CD4-positive, alpha-beta T cell treated with Interleukin-12 subunit alpha and Interleukin-12 subunit beta, for 1 hour (primary cell): ENCODE results near the gene SLC9A3.
A peak's percentile ranks its signal among the peaks of the same experiment; 100 is the strongest.

Experiments
- DNase-seq: peaks from one replicate; pipeline ENCODE4 v3.0.0-alpha.2; 2020

Gene SLC9A3

DNA sequence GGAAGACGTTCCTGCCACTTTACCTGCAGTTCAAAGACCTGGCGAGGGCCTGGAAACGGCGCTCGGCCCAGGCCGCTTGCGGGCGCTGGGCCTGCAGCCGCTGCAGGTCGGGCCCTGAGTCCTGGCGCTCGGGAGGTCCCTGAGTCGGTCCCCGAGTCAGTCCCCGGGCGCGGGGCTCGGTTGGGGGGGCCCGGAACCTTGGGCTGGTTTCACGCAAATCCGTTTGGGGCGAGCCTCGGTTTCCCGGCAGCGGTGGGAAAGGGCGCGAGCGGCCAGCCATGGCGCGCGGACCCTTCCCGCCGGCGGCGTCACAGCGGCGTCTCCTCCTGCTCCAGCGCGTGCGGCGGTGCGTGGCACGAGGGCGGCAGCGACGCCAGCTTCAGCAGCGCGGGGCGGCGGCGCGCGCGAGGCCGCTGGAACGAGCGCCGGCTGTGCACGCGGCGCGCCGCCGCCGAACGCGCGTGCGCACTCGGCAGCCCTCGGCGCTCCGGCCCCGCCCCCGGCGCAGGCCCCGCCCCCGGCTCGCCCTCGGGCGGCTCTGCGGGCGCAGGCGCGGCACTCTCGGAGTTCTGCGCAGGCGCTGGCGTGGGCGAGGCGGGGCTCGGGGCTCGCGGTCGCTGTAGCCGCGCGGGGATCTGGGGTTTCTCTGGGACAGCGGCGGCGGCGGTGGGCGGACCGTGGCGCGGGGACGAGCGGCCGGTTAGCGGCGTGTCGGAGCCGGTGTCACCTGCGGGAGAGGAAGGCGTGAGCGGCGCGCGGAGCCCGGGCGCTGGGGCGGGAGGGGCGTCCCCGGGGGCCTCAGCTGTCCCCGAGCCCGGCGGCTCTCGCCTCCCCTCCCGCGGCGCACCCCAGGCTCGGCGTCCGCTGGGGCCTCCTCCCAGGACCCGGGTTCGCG is 51.3 kb downstream of the SLC9A3 start:
- peak; percentile 90 for DNase-seq

DNA sequence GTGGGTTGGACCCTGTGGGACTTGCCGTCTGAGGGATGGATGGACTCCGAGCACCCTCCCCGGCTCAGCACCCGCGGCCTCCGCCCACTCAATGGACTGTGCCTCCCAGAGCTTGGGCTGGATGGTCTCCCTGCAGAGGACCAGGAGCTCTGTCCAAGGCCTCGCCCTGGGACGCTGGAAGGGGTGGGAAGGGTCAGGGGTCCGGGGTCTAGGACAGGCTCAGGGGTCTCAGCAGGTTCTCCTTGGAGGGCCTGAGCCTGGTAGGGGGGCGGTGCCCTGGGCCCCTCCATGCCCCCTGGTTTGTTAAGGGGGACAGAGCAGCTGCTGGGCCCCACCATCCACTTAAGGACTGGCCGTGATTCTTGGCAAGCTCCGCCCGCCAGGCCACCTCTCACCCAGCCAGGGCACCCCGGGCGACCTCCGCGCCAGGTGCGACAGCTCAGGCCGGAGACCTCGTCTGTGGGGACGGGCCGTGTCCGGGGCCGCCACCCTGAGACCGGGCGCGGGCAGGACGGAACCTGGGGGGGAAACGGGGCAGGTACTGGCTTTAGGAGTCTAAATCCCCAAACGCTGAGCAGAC is 52.1 kb downstream of the SLC9A3 start:
- DNase-seq, result no peak

DNA sequence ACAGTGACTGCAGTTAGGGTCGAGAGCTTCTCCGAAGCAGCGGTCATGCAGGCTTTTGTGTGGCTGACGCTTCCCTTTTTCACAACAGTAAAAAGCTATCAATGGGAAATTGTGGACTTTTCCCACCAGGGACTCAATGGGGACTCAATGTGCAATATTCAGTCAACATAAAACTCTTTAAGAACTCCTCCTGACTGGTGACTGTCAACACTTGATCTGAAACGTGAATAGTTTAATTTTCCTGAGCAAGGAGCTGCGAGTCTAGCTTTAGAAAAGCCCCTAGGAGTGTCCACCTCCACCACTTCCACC is 52.5 kb downstream of the SLC9A3 start:
- DNase-seq, result no peak

DNA sequence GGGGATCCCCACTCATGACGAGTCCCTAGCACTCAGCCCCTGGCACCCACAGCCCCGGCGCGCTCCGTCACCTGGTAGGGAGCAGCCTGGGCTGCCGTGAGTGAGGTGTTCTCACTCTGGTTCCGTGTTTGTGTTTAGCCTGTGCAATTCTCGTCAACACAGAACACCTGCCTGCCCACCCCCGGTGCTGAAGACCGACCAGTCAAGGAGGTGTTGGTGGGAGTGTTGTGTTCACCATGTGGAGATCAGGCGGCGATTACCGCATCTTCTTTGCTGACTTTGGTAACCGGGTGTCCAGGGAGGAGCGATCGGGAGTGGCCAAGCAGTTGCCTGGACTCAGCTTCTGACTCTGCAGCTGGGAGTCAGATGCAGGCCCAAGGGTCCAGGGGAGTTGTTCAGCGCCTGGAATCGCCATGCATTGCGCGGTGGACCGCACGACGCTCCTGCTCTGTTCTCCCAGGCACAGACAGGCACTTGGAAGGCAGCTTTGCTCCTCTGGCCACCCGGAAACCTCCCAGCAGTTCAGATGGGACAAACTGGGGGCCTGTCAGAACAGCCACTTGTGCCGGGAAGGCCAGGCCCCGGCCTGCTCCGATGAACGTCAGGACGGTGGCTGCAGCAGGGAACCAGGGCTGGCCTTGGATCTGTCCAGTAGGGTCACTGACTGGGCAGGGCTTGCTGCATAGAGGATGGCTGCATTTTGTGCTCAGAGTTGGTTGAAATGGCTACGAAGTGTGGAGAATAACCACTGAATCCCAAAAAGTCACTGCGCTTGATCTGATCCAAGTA is 53.1 kb downstream of the SLC9A3 start:
- DNase-seq, result no peak

DNA sequence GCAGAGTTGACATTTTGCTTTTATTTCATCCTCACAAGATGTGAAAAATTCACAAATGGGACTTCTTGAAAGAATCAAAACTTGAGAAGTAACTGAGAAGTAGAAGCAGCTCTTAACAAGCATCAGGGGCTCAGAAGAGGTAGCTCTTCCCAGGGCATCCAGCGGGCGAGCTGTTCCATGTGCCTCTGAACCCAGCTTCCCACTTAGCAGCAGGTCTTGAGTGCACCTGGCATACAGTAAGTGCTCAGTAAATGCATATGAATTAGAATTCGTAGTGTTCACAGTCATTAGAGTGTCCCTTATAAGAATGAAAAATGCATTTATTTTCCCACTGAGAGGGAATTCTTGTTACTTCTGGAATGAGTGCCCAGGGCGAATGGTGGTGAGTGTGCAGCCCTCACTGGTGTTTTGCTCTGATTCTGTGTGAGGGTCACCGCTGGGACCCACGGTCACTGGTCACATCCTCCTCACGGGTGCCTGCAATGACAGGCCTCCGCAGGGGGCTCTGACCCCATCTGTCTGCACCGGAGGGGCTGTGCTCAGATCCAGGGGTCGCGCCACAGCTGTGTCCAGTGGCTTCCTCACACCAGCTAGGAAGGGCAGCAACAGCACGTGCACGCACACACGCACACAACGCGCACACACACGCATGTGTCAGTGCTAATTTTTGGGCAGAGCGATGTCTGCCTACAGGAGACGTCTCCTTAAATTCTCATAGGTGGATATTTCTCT is 54.3 kb downstream of the SLC9A3 start:
- DNase-seq, result no peak

DNA sequence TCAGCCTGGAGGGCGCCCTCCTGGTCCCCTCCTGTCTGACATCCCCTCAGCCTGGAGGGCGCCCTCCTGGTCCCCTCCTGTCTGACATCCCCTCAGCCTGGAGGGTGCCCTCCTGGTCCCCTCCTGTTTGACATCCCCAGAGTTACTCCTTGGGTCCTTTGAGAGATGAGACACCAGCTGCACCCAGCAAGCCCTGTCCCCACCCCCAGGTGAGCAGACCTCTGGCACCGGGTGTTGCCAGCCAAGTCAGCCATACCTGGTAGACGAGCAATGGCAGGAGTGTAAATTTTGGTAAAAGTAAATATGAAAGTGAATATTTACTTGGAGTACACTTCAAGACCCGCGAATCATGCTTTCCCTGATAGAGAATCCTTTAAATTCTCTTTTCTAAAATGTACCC is 55.8 kb downstream of the SLC9A3 start:
- DNase-seq, result no peak

DNA sequence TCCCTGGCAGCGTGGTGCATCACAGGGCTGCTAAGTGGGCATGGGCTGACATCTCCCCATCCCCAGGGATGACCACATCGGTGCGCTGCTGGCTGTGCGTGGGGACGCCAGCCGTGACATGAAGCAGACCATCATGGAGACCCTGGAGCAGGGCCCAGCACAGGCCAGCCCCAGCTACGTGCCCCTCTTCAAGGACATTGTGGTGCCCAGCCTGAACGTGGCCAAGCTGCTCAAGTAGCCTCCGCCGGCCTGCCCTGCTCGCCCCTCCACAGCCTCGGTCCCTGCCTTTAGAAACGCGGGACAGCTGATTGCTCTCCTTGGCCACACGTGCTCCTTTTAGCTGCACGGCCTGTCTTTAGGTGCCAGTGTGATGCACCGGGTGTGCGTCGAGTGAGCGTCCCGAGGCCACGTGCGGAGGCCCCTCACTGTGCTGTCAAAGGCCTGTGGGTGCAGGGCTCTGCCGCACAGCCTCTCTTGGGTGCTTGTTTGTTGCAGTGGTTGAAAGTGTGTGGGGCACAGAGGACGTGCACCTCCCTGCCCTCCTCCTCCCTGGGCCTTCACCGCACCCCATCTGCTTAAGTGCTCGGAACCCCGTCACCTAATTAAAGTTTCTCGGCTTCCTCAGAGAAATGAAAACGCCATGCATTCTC is 57.5 kb downstream of the SLC9A3 start:
- no peak for DNase-seq

DNA sequence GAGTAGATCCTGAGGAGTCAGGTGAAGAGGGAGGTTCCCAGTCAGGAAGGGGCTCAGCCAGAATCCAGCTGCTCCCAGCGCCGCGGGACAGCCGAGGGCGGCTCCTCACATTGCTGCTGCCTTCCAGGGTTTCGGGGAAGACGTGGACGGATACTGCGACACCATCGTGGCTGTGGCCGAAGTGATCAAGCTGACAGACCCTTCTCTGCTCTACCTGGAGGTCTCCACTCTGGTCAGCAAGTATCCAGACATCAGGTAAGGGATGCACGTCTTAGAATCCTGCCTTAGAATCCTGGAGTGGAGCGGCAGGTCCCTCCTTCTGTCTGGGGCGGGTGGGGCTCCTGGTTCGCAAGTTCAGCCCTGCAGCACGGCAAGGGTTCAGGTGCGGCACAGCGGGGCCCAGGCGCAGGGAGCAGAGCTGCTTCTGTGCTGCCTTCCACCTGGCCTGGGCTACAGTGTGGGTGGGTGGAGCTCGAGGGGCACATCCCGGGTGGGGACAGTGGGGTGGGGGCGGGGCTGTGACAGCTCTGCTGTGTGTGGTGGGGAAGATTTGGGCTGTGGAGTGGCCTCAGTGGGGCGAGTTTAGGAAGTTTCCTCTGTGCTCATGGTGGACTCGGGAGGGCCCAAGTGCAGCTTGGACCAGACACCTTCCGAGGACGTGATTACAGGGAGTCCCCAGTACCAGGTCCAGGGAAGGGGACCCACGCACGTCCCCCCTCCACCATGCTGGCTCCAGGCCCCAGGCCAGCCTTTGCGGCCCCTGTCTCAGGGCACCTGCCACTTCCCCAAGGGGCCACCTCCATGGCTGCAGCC is 58.5 kb downstream of the SLC9A3 start:
- no peak for DNase-seq

DNA sequence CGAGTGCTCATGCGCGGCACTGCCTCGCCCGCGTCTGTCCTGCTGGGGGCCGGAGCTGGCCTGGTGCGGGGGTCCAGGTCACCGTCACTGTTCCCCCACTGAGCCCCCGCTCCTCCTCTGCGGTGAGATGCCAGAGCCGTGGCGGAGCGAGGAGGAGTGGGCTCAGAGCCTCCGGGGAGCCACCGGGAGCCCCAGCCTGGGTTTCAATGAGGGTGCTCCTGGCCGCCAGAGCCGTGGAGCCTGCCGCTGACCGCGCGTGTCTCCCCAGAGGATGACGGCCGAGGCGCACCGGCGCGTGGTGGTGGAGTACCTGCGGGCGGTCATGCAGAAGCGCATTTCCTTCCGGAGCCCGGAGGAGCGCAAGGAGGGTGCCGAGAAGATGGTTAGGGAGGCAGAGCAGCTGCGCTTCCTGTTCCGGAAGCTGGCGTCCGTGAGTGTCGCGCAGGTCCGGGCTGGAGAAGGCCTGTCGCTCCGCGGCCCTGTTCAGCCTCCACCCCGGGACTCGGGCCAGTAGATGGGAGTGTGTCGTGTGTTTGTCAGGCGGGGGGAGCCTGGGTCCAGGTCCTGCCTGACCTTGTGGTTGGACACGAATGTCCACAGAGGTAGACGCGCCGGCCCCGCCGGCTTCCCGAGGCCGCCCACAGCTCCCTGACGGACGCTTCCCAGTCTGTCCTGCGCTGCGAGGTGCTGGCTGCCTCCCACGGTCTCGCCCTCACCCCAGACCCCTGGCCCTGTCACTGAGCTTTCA is 59.2 kb downstream of the SLC9A3 start:
- no peak for DNase-seq

DNA sequence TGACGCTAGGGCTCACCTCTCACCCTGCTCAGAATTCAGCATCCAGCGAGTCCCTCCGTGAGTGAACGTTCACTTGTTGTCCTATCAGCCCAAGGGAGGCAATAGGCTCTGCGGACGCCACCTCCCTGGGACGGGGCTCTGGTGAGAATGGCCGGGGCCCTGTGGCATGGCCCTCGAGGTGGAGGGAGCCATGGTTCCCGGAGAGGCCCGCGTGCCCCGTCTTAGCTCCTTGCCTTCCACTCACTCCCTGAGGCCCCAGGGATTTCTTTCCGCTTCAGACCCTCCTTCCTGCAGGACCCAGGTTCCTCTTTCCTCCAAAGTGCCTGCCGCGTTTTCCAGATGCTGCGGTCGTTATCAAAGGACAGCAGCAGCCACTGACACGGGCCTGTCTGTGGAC is 59.8 kb downstream of the SLC9A3 start:
- DNase-seq, result no peak

DNA sequence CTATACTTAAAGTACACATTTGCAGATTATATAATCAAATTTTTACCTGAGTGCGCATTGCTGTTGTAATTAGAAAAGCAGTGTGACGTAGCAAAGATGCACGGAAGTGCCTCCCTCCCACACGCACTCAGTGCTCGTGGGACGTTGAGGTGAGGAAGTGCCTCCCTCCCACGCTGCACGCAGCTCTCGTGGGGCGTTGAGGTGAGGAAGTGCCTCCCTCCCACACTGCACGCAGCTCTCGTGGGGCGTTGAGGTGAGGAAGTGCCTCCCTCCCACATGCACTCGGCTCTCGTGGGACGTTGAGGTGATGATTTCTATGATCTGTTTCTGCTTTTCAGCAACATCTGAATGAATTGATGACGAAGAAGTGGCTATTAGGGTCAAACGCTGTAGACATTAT is 60.3 kb downstream of the SLC9A3 start:
- peak; percentile 73 for DNase-seq

DNA sequence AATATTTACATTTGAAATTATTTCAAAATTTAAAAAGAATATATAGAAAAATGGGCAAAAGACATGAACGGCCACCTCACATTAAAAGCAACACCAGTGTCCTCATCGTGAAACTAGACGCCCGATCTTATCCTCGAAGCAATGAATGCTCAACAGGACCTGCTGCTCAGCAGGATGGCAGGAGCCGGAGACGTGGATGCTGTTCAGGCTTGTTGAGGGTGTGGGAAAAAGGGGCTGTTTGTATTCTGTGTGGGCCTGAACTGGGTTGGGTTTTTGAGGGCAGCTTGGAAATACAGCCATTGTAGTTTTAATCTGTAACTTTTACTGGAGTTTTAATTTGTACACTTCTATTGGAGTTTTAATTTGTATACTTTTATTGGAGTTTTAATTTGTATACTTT is 60.9 kb downstream of the SLC9A3 start:
- no peak for DNase-seq

DNA sequence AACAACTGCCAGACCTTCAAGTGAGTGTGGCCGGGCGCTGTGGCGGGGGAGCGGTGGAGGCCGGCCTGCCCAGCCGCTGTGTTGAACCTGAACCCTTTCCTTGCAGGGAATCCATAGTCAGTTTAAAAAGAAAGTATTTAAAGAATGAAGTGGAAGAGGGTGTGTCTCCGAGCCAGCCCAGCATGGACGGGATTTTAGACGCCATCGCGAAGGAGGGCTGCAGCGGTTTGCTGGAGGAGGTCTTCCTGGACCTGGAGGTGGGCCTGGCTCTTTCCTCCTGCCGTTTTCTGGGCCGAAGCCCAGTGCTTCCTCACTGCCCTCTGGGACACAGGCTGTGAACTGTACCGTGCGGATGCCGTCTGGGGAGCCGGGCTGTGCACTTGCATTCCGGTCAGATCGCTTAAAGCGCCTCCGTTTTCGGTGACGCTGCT is 62.2 kb downstream of the SLC9A3 start:
- no peak for DNase-seq

DNA sequence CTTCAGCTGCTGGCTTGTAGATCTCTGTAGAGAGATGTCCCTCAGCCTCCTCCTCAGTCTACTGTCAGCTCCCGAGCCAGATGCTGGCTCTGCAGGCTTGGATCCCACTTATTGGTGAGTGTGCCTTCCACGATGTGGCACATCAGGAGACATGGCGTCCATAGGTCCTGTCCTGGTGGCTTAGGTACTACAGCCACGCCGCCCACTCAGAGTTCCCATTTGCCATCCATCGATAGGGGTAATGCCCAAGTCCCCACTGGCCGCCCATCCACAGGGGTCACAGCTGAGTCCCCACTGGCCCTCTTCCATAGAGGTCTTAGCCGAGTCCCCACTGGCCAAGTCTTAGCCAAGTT is 64.0 kb downstream of the SLC9A3 start:
- DNase-seq, result no peak

DNA sequence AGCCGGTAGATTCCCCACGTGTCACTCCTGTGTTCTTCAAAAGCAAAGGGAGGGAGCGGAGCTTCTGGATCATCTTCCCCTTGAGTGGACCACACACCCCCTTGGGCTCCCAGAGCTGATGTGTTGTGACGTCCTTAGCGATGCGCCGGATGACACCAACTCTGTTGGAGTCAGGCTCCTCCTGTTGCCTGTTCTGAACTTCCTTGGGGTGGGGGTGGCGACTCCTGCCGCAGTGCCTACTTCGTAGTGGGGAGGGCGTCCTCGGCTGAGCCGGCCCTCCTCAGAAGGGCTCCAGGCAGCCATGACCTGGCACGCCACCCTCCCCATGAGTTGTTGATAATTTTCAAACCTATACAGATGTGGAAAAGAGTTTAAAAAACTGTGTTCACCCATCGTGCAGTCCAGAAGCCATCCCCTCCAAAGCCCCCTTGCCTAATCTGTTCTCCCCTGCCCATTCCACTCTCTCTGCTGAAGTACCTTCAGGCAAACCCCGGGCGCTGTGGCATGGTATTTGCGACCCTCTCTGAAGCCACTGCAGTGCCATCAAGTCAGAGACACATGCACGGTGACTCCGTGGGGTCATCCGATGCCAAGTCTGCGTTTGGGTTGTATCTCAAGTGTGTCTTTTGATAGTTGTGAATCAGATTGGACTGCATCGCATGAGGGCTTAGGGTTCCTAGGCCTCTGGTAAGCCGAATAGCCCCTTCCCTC is 64.5 kb downstream of the SLC9A3 start:
- DNase-seq, result no peak

DNA sequence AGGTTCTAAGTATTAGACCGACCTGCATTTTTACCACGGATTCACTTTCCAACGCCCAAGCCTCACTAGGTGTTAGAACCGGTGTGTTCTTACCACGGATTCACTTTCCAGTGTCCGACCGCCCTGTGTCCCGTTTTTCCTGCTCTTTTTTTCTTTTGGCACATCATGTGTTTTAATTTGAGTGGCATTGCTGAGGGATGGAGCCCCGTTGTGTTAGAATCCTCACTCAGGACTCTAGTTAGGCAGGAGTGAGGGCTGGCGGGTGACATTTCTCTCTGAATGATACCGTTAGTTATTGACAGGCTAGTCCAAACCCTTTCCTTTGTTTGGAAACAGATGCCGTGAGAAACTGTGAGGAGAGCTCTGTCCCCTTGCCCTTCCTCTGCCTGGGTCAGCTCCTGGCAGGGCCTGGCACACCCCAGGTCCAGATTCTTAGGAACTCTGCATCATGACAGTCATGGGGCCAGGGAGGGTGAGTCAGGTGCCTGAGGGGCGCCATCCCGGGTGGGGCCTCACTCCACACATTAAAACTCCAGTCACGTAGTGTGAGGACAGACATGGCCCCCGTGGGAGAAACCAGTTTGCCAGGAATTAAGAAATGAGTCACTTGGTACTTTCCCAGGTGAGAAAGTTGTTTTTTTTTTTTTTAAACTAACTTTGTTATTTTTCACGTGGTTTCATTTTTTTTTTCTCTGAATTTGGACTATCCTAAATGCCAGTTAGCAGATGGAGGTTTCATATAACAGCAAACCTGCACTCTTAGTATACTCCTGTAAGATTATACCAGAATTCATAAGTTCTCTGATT is 65.5 kb downstream of the SLC9A3 start:
- DNase-seq, result no peak

DNA sequence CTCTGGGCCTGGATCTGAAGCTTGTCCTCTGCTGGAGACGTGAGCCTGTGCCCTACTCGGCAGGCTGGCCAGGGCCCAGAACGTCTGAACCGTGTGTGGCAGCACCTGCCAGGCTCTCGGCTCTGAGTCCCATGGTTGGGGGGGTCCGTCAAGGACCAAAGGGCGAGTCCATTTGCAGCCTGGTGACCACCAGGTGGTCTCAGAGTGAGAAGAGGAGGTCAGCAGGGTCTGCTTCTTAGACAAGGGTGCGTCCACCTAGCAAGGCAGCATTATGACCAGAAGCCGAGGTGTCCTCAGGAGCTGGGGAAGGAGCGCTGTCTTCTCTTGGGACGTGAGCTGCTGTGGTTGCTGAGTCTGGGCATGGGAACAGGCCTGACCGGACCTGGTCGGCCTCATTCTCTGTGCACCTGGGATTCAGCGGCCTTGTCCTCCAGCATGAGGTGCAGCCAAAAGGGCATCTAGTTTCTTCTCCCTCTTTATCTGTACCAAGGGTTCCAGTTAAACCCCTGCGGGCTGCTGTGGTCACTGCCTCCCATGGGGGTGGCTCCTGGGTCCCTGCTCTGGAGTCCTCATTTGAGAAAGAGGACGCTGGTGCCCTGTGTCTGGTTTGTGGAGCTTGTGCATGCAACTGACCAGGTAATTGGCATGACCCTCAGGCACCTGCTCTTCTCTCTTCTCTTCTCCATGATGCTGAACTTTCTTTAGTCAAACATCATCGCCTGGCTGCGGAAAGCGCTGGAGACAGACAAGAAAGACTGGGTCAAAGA is 66.9 kb downstream of the SLC9A3 start:
- no peak for DNase-seq

DNA sequence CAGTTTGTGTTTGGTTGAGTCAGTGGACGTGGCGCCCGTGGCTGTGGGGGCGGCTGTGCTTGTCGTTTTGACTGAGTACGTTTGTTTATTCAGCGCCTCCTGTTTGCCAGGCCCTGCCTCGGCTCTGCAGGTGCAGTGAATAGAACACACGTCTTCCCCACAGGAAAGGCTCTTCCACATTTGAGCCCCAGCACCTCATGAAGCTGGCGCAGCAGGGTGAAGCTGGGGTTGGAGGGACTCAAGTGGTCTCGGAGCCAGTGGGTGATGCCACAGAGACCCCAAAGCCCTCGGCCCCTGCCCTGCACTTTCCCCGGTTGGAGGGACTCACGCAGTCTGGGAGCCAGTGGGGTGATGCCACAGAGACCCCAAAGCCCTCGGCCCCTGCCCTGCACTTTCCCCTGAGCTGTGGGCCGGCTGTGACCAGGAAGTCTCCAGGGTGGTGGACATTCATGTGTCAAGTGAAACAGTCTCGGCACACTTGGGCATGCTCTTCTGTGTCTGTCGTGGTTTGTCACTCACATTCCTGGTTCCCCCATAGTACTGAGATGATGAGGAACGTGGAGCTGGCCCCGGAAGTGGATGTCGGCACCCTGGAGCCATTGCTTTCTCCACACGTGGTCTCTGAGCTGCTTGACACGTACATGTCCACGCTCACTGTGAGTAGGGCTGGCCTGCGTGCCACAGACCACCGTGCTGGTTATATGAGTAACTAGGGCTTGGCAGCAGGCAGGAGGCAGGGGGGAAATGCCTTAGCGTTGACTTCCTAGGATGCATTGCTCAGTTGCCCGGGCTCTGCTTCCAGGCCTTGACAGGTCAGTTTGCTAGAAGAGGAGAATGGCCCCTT is 67.7 kb downstream of the SLC9A3 start:
- no peak for DNase-seq
